H1 (cell line): ENCODE results near the gene CD226. TPM values are rescaled to one million over a fixed set of nuclear protein-coding genes. Genes with fewer than 3 reads are reported as not detected.

ENCODE experiments used
- CHD7 ChIP-seq: fragments of 300-600 bp; sonication (generic); IDR thresholded peaks from 2 replicates; pipeline ENCODE4 v1.7.1; 2012; ENCODE audit warnings: low read length, moderate library complexity, mild to moderate bottlenecking, inconsistent platforms; ENCODE audit not compliant: insufficient replicate concordance
- RXRA ChIP-seq: IDR thresholded peaks from 2 replicates; pipeline ENCODE4 v1.6.1; 2011; ENCODE audit warnings: low read depth, mild to moderate bottlenecking, low read length, moderate library complexity; ENCODE audit not compliant: insufficient read depth
- SUZ12 ChIP-seq: fragments of 200-600 bp; sonication (generic); IDR thresholded peaks from 2 replicates; pipeline ENCODE4 v1.6.1; 2012; ENCODE audit warnings: mild to moderate bottlenecking, inconsistent platforms, low read length, moderate library complexity, mixed read lengths
- polyA plus RNA-seq, 7 experiments: library from polyadenylated mRNA; depleted of rRNA in 3 of 7; stranded (reverse) in 5 of 7; unstranded in 2 of 7; fragments of >200 nt in 5 of 7; fragments of 200-250 nt in 2 of 7; gene quantifications; 1 replicate in 5 of 7; 2 replicates in 1 of 7; 4 replicates in 1 of 7; pipeline versions ENCODE4 v1.2.1 to v1.2.3, GENCODE V29; 2011 to 2013; ENCODE audit warnings: missing spikeins in 2 of 7, mixed read lengths in 2 of 7
- total RNA-seq: library from RNA; stranded (reverse); fragmentation: NEBNext Ultra II Directional; extraction: Animal tissue kit (Norgen Biotek cat#: 25700); gene quantifications from 2 replicates; pipeline ENCODE4 v1.2.1, GENCODE V29; 2021

The CD226 gene
- total and polyA plus RNA-seq, 2 of the 8 experiments (the other 6 are each of a cell fraction or from before 2014, with no cell fraction given), result not detected

- TF ChIP-seq CHD7, result no peak
- TF ChIP-seq RXRA, result no peak
- no peak for TF ChIP-seq SUZ12
Measured at GRCh38 chr18:69980982-69981804, 33.5 kb upstream of the CD226 start (continued).
